Measurements from ENCODE around the gene C22orf23. TPM values are rescaled to one million over a fixed set of nuclear protein-coding genes. Genes with fewer than 3 reads are reported as not detected.

Gene C22orf23
- total RNA-seq, 1 donor from 2014 or later, result 0.93 TPM

- Mint-ChIP-seq H3K27ac (no peak overlapping the region), H3K9me3 (ENCODE audit: low read depth) (no peaks in the 10 kb centered on the region), H3K4me1 (ENCODE audit: low read depth) (peaks cover 7% of the 10 kb centered on the region), H3K27me3 (no peaks in the 10 kb centered on the region), H3K4me3 (ENCODE audit: low read depth) (no peak overlapping the region), H3K36me3 (ENCODE audit: insufficient read depth) (peaks cover 9% of the 10 kb centered on the region)
- no peak for TF ChIP-seq CTCF (IDR thresholded peaks at IDR 0.05; ENCODE audit: unreplicated experiment)
- DNase-seq (ENCODE audit: low spot score, unreplicated experiment), result no peak
Measured at GRCh38 chr22:37922191-37922590, 31.2 kb downstream of the C22orf23 start.

DNA sequence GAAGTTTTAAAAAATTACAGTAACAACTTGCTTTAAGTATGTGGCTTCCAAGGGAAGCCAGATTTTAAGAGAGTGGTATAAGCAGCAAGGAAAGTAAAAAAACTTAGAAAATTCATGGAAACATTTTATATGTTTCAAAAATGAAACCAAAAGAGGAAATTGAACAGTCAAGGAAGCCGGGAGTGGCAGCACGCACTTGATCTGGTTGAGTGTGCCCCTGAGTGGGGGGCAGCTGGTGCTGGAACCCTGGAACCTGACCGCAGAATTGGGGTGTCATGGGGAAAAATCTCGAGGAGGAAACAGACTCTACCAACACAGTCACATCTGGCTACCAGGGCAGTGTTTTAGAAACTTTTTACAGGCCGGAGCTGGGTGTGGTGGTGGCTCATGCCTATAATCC is 33.3 kb downstream of the C22orf23 start:
- H3K27ac Mint-ChIP-seq, result no peak overlapping the region
- H3K4me3 Mint-ChIP-seq (ENCODE audit: low read depth), result no peak overlapping the region
- DNase-seq (ENCODE audit: low spot score, unreplicated experiment), result no peak
- H3K36me3 Mint-ChIP-seq (ENCODE audit: insufficient read depth), result peaks cover 9% of the 10 kb centered on the region
- TF ChIP-seq CTCF (IDR thresholded peaks at IDR 0.05; ENCODE audit: unreplicated experiment), result no peak
- H3K9me3 Mint-ChIP-seq (ENCODE audit: low read depth), result no peaks in the 10 kb centered on the region
- peaks cover 7% of the 10 kb centered on the region for H3K4me1 Mint-ChIP-seq (ENCODE audit: low read depth)
- H3K27me3 Mint-ChIP-seq, result no peaks in the 10 kb centered on the region

DNA sequence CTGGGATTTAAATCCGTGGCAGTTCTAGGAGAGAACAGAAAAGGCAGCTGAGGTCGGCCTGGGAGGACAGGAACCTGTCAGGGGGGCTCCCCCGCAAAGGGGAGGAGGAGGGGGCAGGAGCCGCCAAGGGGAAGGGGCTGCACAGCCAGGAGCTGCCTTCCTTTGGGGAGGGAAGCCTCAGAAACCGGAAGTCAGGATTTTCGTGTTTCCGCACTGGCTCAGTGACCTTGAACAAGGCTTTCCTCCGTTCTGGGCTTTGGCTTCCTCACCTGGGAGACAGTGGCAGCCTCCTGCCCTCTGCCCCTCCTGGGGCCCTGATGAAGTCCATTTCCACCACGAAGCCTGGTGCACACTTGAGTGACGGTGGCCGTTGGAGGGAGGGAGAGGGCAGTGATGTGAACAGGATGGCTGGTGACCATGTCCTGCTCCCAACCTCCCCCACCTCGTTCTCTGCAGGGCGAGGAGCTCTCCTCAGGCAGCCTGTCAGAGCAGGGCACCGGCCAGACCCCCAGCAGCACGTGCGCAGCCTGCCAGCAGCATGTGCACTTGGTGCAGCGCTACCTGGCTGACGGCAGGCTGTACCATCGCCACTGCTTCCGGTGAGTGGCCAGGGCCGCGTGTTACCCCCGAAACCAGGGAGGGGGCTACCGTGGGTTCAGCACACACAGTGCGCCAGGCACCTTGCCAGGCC is 34.7 kb downstream of the C22orf23 start:
- no peak for DNase-seq (ENCODE audit: low spot score, unreplicated experiment)
- no peak overlapping the region for H3K27ac Mint-ChIP-seq

GRCh38 chr22:37917874-37918548 is 35.4 kb downstream of the C22orf23 start:
- no peak for DNase-seq (ENCODE audit: low spot score, unreplicated experiment)
- no peak overlapping the region for H3K27ac Mint-ChIP-seq
- no peaks in the 10 kb centered on the region for H3K4me1 Mint-ChIP-seq (ENCODE audit: low read depth)
- H3K27me3 Mint-ChIP-seq, result no peaks in the 10 kb centered on the region
- H3K9me3 Mint-ChIP-seq (ENCODE audit: low read depth), result no peaks in the 10 kb centered on the region
- peaks cover 6% of the 10 kb centered on the region for H3K36me3 Mint-ChIP-seq (ENCODE audit: insufficient read depth)
- TF ChIP-seq CTCF (IDR thresholded peaks at IDR 0.05; ENCODE audit: unreplicated experiment), result no peak
- H3K4me3 Mint-ChIP-seq (ENCODE audit: low read depth), result no peak overlapping the region

More for the DNA sequence above, 34.7 kb downstream of the C22orf23 start:
- Mint-ChIP-seq H3K4me3 (ENCODE audit: low read depth) (no peak overlapping the region), H3K4me1 (ENCODE audit: low read depth) (peaks cover 2% of the 10 kb centered on the region), H3K9me3 (ENCODE audit: low read depth) (no peaks in the 10 kb centered on the region), H3K27me3 (no peaks in the 10 kb centered on the region), H3K36me3 (ENCODE audit: insufficient read depth) (peaks cover 9% of the 10 kb centered on the region)
- TF ChIP-seq CTCF (IDR thresholded peaks at IDR 0.05; ENCODE audit: unreplicated experiment), result no peak

GRCh38 chr22:37916311-37916710 is 37.1 kb downstream of the C22orf23 start:
- DNase-seq (ENCODE audit: low spot score, unreplicated experiment), result no peak
- H3K4me3 Mint-ChIP-seq (ENCODE audit: low read depth), result no peak overlapping the region
- no peaks in the 10 kb centered on the region for H3K9me3 Mint-ChIP-seq (ENCODE audit: low read depth)
- no peak overlapping the region for H3K27ac Mint-ChIP-seq
- TF ChIP-seq CTCF (IDR thresholded peaks at IDR 0.05; ENCODE audit: unreplicated experiment), result no peak
- H3K4me1 Mint-ChIP-seq (ENCODE audit: low read depth), result peaks cover 1% of the 10 kb centered on the region
- H3K27me3 Mint-ChIP-seq, result no peaks in the 10 kb centered on the region
- peaks cover 6% of the 10 kb centered on the region for H3K36me3 Mint-ChIP-seq (ENCODE audit: insufficient read depth)
